ENCODE data around the gene EPB41L2.

The EPB41L2 gene

DNA sequence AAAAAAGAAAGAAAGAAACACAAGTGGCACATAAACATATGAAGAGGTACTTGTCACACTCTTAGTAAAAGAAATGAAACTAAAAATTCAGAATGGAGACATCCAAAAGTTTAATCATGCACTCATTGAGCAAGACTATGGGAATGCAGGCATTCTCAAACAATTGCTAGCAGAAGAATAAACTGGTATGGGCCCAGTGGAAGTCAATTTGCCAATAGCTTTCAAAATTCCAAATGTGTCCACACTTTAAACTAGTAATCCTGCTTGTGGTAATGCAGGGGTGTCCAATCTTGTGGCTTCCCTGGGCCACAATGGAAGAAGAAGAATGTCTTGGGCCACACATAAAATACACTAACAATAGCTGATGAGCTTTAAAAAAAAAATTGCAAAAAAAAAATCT, 97.4 kb downstream of the EPB41L2 start:
- TF ChIP-seq, protein P1, sequence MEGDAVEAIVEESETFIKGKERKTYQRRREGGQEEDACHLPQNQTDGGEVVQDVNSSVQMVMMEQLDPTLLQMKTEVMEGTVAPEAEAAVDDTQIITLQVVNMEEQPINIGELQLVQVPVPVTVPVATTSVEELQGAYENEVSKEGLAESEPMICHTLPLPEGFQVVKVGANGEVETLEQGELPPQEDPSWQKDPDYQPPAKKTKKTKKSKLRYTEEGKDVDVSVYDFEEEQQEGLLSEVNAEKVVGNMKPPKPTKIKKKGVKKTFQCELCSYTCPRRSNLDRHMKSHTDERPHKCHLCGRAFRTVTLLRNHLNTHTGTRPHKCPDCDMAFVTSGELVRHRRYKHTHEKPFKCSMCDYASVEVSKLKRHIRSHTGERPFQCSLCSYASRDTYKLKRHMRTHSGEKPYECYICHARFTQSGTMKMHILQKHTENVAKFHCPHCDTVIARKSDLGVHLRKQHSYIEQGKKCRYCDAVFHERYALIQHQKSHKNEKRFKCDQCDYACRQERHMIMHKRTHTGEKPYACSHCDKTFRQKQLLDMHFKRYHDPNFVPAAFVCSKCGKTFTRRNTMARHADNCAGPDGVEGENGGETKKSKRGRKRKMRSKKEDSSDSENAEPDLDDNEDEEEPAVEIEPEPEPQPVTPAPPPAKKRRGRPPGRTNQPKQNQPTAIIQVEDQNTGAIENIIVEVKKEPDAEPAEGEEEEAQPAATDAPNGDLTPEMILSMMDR (conservative IDR thresholded peaks at IDR 0.05; ENCODE audit: low read depth, low read length): no peak
- no peak overlapping the region for H3K4me3 ChIP-seq (ENCODE audit: low read length)
- DNase-seq (ENCODE audit: low read depth): no peak

DNA sequence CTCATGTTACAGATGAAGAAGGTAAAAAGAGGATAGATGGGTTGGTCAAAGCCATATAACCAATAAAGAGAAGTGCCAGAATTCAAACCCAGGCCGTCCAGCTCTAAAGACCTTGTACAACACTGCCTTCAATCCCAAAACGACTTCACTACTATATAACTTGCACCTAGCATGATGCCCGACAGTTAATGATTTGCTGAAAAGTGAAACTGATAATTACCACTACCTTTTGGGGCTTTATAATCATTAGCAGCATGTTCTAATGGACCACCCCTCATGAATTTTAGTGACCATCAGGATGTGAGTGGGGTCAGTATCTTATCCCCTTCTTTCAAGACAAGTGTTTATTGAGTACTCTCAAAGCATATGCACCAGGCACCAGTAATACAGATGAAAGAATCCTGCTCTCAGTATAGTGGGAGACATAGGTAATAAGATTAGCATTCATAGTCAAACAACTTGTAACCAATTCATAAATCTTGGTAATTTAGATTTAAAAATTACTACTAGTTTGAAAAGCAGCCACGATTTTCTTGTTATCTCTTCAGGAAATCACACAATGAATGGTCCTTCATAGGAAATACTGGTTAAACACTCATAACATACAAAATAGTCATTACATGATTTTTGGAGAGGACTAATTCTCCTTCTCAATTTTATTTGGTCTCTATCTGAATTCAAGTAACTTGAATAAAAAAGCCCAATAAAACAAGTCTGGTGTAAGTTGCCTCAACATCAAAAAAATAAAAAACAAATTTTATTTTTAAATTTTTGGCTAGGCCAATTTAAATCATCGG, 98.0 kb downstream of the EPB41L2 start:
- no peak for DNase-seq (ENCODE audit: low read depth)
- TF ChIP-seq, protein P1 (conservative IDR thresholded peaks at IDR 0.05; ENCODE audit: low read depth, low read length): no peak
- no peak overlapping the region for H3K4me3 ChIP-seq (ENCODE audit: low read length)

DNA sequence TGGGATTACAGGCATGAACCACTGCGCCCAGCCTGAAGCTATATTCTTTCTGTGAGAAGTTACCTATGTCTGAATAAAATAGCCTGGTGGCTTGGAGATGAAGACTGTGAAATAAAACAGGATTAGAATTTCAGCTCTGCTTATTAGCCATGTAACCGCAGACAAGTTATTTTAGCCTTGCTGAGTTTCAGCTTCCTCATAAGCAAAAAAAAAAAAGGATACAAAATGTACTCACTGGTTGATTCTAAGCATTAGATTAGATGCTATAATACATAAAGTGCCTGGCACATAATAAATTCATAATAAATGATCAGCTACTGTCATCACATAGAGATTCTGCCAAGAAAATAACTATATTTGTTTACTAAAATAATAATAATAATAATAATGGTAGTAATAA, 98.8 kb downstream of the EPB41L2 start:
- H3K4me3 ChIP-seq (ENCODE audit: low read length): no peak overlapping the region
- TF ChIP-seq, protein P1 (conservative IDR thresholded peaks at IDR 0.05; ENCODE audit: low read depth, low read length): no peak
- DNase-seq (ENCODE audit: low read depth): no peak

DNA sequence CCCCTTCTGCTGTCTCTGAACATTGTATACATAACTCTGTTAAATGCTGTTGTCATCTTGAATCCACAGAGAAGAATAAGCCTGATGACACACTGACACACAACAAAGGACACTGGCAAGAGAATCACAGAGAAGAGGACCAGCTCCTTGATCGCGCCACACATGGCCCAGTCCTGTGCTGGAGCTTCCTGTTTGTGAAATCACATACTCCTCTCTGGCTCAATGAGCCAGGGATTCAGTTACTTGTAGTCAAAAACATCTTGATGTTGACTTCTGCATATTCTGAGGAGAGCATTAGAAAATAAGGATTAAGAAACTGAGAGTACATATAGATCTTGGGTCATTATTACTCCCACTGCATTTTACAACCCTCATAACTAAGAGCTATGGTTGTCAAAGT, 100.1 kb downstream of the EPB41L2 start:
- no peak overlapping the region for H3K4me3 ChIP-seq (ENCODE audit: low read length)
- DNase-seq (ENCODE audit: low read depth): no peak
- TF ChIP-seq, protein P1 (conservative IDR thresholded peaks at IDR 0.05; ENCODE audit: low read depth, low read length): no peak

DNA sequence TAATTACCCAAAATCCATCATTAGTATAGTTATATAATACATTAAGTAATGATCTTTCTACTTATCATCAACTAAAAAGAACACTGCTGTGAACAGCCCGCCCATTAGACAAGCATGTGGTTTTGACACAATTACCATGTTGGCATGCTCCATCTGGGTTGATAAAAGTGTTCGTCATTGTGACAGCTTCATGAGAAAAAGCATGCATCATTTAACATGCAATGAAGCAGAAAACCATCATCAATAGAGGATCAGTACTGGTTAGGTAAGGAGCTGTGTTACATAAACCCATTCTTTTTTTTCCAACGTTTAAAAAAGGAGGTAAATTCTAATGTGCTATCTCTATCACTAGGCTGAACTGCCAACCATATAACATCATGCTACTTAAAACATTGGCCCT, 101.9 kb downstream of the EPB41L2 start:
- DNase-seq (ENCODE audit: low read depth): no peak
- TF ChIP-seq, protein P1 (conservative IDR thresholded peaks at IDR 0.05; ENCODE audit: low read depth, low read length): no peak
- H3K4me3 ChIP-seq (ENCODE audit: low read length): no peak overlapping the region

DNA sequence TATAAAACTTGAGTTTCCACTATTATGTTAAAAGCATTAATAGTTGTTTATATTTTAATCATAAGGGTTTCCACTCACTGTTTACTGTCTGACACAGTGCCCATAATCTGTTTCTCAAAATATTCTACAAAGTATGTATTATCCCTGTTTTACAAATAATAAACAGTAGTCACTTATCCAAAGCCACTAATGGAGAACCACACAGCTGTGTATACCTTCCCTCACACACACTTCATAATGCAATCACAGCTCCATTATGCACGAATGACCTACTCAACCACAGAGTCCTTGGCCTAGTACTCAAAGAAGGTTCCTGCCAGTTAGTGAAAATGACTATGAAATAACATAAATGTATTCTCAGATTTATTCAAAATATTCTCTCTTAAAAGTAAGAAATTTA, 103.1 kb downstream of the EPB41L2 start:
- H3K4me3 ChIP-seq (ENCODE audit: low read length): no peak overlapping the region
- no peak for DNase-seq (ENCODE audit: low read depth)
- TF ChIP-seq, protein P1 (conservative IDR thresholded peaks at IDR 0.05; ENCODE audit: low read depth, low read length): no peak

DNA sequence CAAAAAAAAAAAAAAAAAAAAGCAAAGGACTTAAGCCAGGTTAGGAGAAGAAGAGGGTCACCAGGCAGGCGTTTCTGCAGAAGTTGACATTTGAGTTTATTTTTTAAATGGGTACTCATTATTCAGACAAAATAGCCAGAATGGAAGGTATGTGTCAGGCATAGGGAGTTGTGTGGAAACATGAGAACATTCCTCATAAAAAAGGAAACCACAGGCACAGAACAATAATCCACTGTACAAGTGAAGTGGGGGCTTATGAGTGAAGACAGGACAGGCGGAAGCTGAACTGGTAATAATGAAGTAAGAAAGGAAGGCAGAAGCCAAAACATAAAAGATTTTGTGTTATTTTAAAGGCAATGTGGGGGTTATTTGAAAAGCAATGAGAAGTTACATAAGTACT, 104.6 kb downstream of the EPB41L2 start:
- DNase-seq (ENCODE audit: low read depth): no peak
- H3K4me3 ChIP-seq (ENCODE audit: low read length): no peak overlapping the region
- TF ChIP-seq, protein P1 (conservative IDR thresholded peaks at IDR 0.05; ENCODE audit: low read depth, low read length): no peak

Data from retinal pigment epithelial cell (primary cell).